Panc1 (cell line): ENCODE data around the gene P2RY2. TPM values are rescaled to one million over a fixed set of nuclear protein-coding genes. Genes with fewer than 3 reads are reported as not detected.

ENCODE experiments used
- ATAC-seq: fragments of 200-7000 bp; cut with Tn5 transposase; 2 replicates; pipeline ENCODE4 v1.9.1; 2020; ENCODE audit warnings: mild to moderate bottlenecking, moderate library complexity
- BruUV-seq: library from RNA; stranded (reverse); fragments of 400-500 nt; replicated peaks from 2 replicates; lab custom pipeline; 2021; lab: Mats Ljungman, UMichigan
- CTCF ChIA-PET: fragments of 300-600 bp; sonication (Branson Sonifier 250); formaldehyde crosslinking; loops from one replicate; lab custom pipeline; 2022; ENCODE audit warnings: antibody characterized with exemption; lab: Charles Lee
- POLR2A ChIA-PET: fragments of 300-600 bp; sonication (Branson Sonifier 250); formaldehyde crosslinking; loops from one replicate; lab custom pipeline; 2022; ENCODE audit warnings: antibody characterized with exemption; lab: Charles Lee
- DNase-seq: peaks from one replicate; pipeline ENCODE4 v3.0.0-alpha.2; 2010; ENCODE audit warnings: low read depth, low spot score
- H3K27ac ChIP-seq: 2 replicates; pipeline ENCODE4 v1.5.1; 2011; ENCODE audit warnings: mild to moderate bottlenecking, low read length, inconsistent platforms
- H3K27me3 ChIP-seq: fragments of 200-500 bp; sonication (Bioruptor generic); 2 replicates; pipeline ENCODE4 v1.6.0; 2014; ENCODE audit warnings: low read length, inconsistent platforms; ENCODE audit not compliant: control insufficient read depth, insufficient read depth
- H3K36me3 ChIP-seq: fragments of 200-500 bp; sonication (Bioruptor generic); 2 replicates; pipeline ENCODE4 v1.5.1; 2014; ENCODE audit warnings: inconsistent platforms, mild to moderate bottlenecking, low read length, moderate library complexity; ENCODE audit not compliant: control insufficient read depth, insufficient read depth
- H3K4me1 ChIP-seq: 2 replicates; pipeline ENCODE4 v1.5.1; 2011; ENCODE audit warnings: inconsistent platforms, mild to moderate bottlenecking, low read length, moderate library complexity; ENCODE audit not compliant: control insufficient read depth, insufficient read depth
- H3K4me3 ChIP-seq, 2 experiments: 2 replicates each; pipeline ENCODE4 v1.5.1; 2011 to 2012; ENCODE audit warnings: low read depth in 2 of 2, low read length in 2 of 2, mild to moderate bottlenecking in 2 of 2, inconsistent platforms in 1 of 2, moderate library complexity in 1 of 2
- H3K9me3 ChIP-seq: fragments of 200-500 bp; sonication (Bioruptor generic); 2 replicates; pipeline ENCODE4 v1.5.1; 2014; ENCODE audit warnings: low read depth, mild to moderate bottlenecking, inconsistent platforms, low read length, moderate library complexity; ENCODE audit not compliant: control insufficient read depth, insufficient read depth
- POLR2AphosphoS5 ChIP-seq: IDR thresholded peaks from 2 replicates; pipeline ENCODE4 v1.6.1; 2012; ENCODE audit warnings: mild to moderate bottlenecking, low read depth, low read length, moderate library complexity
- SIN3A ChIP-seq: IDR thresholded peaks from 2 replicates; pipeline ENCODE4 v1.6.1; 2012; ENCODE audit warnings: low read depth, mild to moderate bottlenecking, low read length, moderate library complexity, borderline replicate concordance; ENCODE audit not compliant: insufficient read depth
- TCF7L2 ChIP-seq: IDR thresholded peaks from 2 replicates; pipeline ENCODE4 v1.6.1; 2011; ENCODE audit warnings: mild to moderate bottlenecking, low read depth, low read length, inconsistent platforms
- in situ Hi-C: cut with HindIII; loops from 2 replicates; pipeline ENCODE4 v1.10.0; 2016; ENCODE audit warnings: low sequenced_read_pairs, low pct_unique_long_range_greater_than_20kb
- intact Hi-C: fragments of 100-400 bp; cut with micrococcal nuclease; formaldehyde crosslinking; loops from one replicate; pipeline ENCODE4 v1.10.0; 2022; ENCODE audit not compliant: unreplicated experiment
- total RNA-seq: library from RNA; stranded (reverse); gene quantifications from one replicate; pipeline ENCODE4 v1.2.1, GENCODE V29; 2021; ENCODE audit not compliant: unreplicated experiment
- TF ChIP-seq, protein P1 (sequence below), 2 experiments: IDR thresholded peaks; 2 replicates each; pipeline ENCODE4 v1.6.1; 2011 to 2012; ENCODE audit warnings: low read depth in 2 of 2, control low read depth in 1 of 2, low read length in 1 of 2, mild to moderate bottlenecking in 1 of 2, moderate library complexity in 1 of 2; ENCODE audit not compliant: insufficient read depth in 1 of 2
- TF ChIP-seq, protein P2 (sequence below): fragments of 450-650 bp; IDR thresholded peaks from 2 replicates; pipeline ENCODE4 v1.5.1; 2017; ENCODE audit warnings: mild to moderate bottlenecking

P2RY2 gene
- total RNA-seq, 1 experiment from 2014 or later: 2.4 TPM

DNA sequence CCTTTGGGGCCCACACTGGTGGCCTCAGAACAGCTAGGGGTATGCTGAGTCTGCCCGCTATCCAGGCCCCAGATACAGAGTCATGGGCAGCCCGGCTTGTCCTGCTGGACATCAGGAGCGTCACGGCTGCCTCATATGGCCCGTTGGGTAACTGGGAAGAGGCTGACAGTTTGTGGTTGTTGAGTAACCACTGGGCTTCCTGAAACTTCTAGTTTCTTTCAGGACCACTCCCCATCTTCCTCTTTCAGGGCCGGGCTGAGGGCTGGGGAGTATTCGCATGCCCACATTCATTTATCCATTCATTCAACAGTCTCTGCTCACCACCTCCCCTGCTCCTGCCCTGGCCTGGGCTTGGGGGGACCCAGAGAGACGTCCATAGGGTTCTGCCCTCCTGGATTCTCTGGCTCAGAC lies 13.4 kb upstream of the P2RY2 start:
- no peak overlapping the region for H3K27ac ChIP-seq
- peaks cover 4% of the 10 kb centered on the region; the same call in 1 of the 2 replicates for H3K27me3 ChIP-seq
- H3K36me3 ChIP-seq: no peaks in the 10 kb centered on the region
- POLR2A ChIA-PET: no interaction called here
- in situ Hi-C loops (no loop called here), intact Hi-C loops (no loop called here)
- H3K9me3 ChIP-seq: no peaks in the 10 kb centered on the region
- no peak overlapping the region for H3K4me3 ChIP-seq
- no TSS peak for BruUV-seq
- ATAC-seq (no peak), DNase-seq (no peak)
- CTCF ChIA-PET: no interaction called here
- H3K4me1 ChIP-seq: no peaks in the 10 kb centered on the region; the same call in 1 of the 2 replicates
- TF ChIP-seq, protein P1, sequence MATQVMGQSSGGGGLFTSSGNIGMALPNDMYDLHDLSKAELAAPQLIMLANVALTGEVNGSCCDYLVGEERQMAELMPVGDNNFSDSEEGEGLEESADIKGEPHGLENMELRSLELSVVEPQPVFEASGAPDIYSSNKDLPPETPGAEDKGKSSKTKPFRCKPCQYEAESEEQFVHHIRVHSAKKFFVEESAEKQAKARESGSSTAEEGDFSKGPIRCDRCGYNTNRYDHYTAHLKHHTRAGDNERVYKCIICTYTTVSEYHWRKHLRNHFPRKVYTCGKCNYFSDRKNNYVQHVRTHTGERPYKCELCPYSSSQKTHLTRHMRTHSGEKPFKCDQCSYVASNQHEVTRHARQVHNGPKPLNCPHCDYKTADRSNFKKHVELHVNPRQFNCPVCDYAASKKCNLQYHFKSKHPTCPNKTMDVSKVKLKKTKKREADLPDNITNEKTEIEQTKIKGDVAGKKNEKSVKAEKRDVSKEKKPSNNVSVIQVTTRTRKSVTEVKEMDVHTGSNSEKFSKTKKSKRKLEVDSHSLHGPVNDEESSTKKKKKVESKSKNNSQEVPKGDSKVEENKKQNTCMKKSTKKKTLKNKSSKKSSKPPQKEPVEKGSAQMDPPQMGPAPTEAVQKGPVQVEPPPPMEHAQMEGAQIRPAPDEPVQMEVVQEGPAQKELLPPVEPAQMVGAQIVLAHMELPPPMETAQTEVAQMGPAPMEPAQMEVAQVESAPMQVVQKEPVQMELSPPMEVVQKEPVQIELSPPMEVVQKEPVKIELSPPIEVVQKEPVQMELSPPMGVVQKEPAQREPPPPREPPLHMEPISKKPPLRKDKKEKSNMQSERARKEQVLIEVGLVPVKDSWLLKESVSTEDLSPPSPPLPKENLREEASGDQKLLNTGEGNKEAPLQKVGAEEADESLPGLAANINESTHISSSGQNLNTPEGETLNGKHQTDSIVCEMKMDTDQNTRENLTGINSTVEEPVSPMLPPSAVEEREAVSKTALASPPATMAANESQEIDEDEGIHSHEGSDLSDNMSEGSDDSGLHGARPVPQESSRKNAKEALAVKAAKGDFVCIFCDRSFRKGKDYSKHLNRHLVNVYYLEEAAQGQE (IDR thresholded peaks at IDR 0.05; ENCODE audit: insufficient read depth in 1 of 2, low read depth in 2 of 2, low read length in 1 of 2): no peak
- TF ChIP-seq TCF7L2: no peak
- TF ChIP-seq POLR2AphosphoS5: no peak
- TF ChIP-seq, protein P2, sequence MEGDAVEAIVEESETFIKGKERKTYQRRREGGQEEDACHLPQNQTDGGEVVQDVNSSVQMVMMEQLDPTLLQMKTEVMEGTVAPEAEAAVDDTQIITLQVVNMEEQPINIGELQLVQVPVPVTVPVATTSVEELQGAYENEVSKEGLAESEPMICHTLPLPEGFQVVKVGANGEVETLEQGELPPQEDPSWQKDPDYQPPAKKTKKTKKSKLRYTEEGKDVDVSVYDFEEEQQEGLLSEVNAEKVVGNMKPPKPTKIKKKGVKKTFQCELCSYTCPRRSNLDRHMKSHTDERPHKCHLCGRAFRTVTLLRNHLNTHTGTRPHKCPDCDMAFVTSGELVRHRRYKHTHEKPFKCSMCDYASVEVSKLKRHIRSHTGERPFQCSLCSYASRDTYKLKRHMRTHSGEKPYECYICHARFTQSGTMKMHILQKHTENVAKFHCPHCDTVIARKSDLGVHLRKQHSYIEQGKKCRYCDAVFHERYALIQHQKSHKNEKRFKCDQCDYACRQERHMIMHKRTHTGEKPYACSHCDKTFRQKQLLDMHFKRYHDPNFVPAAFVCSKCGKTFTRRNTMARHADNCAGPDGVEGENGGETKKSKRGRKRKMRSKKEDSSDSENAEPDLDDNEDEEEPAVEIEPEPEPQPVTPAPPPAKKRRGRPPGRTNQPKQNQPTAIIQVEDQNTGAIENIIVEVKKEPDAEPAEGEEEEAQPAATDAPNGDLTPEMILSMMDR: no peak
- no peak for TF ChIP-seq SIN3A

DNA sequence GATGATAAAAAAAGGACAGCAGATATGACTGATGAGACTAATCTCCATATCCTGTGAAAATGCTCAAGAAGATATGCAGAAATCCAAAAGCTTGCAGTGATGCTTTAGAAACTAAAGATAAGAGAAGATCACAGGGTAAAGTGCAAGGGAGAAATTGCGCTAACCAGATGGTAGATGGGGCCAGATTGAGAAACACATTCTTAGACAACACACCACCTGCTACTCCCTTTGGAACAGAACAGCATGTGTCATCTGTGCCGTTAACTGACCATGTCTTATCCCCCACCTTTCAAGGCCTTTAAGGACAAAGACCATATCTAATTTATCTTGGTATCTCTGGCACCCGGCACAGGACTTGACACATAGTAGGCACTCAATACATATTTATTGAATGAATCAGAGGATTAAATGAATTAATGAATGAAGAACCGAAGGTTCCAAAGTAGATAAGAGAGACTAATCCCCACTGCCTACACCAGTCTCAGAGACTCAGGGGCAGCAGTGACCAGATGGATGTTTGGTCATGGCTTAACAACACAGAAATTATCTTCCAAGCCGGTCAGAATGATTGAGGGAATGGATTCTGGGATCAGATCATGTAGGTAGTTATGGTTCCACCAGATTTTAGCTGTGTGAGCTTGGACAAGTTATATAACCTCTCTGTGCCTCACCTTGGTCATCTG lies 12.3 kb upstream of the P2RY2 start:
- Histone ChIP-seq H3K4me3 (no peak overlapping the region), H3K9me3 (no peaks in the 10 kb centered on the region), H3K36me3 (no peaks in the 10 kb centered on the region), H3K27ac (no peak overlapping the region), H3K4me1 (no peaks in the 10 kb centered on the region; the same call in 1 of the 2 replicates), H3K27me3 (peaks cover 4% of the 10 kb centered on the region; the same call in 1 of the 2 replicates)
- no peak for DNase-seq
- in situ Hi-C loops: no loop called here
- intact Hi-C loops: no loop called here
- ATAC-seq: no peak
- BruUV-seq: no TSS peak
- CTCF ChIA-PET: no interaction called here
- POLR2A ChIA-PET: no interaction called here
- no peak for TF ChIP-seq SIN3A
- TF ChIP-seq, protein P2: no peak
- no peak for TF ChIP-seq POLR2AphosphoS5
- TF ChIP-seq, protein P1 (IDR thresholded peaks at IDR 0.05; ENCODE audit: insufficient read depth in 1 of 2, low read depth in 2 of 2, low read length in 1 of 2): no peak
- no peak for TF ChIP-seq TCF7L2
